ENCODE data around the gene KLHL13.
A peak's percentile ranks its signal among the peaks of the same experiment; 100 is the strongest.
"Not testable (repeated sequence)": the region's sequence is repeated elsewhere in the genome, so short reads cannot be mapped to it uniquely, and the experiment has no call there.

The KLHL13 gene, protein sequence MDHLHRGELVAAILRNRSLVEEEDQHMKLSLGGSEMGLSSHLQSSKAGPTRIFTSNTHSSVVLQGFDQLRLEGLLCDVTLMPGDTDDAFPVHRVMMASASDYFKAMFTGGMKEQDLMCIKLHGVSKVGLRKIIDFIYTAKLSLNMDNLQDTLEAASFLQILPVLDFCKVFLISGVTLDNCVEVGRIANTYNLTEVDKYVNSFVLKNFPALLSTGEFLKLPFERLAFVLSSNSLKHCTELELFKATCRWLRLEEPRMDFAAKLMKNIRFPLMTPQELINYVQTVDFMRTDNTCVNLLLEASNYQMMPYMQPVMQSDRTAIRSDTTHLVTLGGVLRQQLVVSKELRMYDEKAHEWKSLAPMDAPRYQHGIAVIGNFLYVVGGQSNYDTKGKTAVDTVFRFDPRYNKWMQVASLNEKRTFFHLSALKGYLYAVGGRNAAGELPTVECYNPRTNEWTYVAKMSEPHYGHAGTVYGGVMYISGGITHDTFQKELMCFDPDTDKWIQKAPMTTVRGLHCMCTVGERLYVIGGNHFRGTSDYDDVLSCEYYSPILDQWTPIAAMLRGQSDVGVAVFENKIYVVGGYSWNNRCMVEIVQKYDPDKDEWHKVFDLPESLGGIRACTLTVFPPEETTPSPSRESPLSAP

DNA sequence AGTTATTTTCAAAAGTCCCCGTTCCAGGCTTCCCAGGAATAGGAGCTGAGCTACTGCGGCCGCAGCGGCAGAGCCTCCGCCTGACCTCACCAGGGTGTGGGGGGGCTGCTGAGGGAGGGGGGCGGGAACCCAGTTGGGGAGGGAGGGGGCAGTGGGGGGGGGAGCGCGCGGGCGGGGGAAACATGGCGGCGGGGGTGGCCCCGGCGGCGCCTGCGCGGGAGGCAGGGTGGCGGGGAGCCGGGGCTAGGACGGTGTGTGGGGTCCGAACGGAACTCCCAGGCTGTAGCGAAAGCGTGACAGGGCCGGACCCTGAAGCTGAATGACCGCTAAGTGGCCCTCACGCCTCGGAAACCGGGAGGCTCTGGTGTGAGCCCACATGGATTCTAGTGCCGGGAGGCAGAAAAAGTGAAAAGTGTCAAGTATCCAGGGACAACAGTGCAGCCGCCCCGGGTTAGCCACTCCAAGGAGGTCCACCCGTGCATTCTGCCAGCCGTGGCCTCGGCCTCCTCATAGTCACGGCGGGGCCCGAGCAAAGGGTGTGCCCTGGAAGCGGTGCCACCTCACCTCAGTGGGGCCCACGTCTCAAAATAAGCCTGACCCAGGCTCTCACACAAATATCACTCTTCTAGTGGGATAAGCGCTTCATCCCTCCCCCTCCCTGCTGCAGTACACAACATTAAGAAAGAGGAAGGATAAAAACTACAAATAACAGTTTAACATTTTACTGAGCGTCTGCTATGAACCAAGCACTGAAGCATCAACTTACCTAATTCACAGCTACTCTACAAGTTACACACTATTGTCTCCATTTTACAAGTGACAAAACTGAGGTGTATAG is at the start of gene KLHL13:
Gene KLHL13, minus strand, starts transcription at position 98 of the 838 bp plus-strand sequence. CDS start 88,337 bp downstream, outside the sequence.
- peak; percentile 47 for DNase-seq

DNA sequence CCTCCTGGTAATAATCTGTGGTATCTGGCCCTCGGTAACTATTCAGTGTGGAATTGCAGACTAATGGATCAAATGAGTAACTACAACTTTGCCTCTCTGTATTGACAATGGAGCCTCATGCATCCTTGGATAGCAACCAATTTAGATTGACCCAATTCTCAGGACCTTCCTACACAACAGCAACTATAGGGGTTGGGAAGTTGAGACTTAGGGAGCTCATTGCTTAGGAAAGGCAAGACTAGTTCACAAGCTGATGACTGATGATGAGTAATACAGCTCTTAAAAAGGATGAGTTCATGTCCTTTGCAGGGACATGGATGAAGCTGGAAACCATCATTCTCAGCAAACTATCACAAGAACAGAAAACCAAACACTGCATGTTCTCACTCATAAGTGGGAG is 47.5 kb upstream of the KLHL13 start:
- no peak for DNase-seq

DNA sequence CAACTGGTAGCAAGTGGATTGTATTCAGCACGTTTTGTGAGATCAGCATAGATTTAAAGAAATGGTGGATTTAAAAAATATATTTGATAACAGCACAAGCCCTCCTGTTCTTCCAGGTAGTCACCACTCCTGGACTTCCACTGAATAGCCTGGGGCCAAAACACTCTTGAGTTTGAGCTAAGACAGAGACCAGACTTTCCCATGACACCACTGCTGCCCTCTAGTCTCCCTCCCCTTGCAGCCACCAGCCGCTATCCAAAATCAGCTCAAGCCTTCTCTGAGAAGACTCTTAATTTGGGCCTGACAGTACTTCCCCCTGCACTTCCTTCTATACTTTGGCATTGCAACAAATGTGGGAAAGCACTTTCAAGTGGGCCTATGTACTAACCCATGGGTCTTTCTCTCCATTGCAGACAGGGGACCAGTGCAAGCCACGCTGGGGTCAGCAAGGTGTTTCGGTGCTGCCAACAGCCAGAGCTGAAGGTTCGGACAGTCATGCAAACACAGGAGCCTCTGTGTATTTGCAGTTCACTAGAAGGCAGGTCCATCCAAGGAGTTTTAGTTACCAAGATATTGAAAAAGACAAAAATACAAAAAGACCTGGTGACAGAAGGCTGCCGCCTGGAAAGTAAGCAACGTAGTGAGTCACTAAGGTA is 40.5 kb upstream of the KLHL13 start:
- no peak for DNase-seq

DNA sequence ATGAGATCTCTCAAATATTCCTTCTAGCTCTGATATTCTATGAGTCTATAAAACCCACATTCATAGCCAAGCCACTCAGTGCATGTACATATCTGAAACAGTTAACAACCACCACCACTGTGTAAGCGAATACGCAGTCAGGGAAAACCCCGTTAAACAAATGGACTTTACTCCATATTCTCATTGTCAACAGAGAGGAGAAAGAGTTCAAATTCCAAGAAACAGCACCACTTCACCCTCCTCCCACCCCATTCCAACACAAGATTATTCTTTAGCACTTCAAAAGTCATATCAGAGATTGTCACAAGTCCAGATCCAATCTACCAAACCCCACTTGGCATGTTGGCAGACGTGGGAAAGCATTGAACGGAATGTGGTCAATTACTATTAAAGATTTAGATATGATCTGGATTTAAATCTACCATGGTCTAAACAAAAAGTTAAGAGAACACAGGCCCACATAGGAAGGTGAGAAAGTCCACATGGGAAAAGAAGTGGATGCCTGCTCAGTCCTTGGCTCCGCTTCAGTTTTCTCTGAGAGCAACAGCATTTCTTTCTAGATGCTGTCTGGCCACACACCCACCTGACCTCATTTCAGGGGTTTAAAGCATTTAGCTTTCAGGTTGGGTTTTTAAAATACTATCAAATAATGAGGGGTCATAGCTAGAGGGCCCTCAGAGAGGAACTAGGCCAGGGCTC is 39.8 kb upstream of the KLHL13 start:
- DNase-seq, result no peak

DNA sequence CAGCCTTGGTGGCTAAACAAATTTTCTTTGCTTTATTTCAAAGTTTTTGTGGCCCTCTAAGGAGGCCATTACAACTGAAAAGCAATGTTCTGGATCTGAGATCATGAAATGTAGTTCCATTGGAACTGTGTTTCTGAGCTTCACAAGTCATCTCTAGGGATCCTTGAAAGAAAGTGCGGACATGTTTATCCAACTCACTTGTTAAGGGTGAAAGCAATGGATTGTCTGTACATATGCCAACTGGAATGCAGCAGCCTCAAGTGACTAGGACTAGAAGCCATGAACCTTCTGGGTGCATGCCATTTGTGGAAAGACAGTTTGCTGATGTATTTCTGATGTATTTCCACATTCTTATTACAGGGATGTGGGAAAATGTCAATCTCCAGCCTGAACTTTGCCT is 36.7 kb upstream of the KLHL13 start:
- no peak for DNase-seq

DNA sequence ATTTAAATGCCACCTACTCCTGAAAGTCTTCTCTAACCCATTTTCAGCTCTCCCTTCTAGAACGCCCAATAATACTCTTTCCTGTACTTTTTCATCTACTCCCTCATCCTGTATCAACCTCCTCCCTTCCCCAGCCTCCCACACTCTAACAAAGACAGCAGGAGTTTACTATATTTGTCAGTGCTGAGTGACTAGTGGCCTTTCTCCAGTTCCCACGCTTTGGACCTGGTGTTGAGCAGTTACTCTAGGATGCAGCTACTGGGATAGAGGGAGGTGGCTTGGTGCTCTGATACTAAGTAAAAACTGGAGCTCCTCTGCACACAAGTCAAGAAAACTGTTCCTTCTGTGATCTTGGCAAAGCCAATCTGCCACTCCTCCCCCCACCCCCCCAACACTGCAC is 36.1 kb upstream of the KLHL13 start:
- no peak for DNase-seq

DNA sequence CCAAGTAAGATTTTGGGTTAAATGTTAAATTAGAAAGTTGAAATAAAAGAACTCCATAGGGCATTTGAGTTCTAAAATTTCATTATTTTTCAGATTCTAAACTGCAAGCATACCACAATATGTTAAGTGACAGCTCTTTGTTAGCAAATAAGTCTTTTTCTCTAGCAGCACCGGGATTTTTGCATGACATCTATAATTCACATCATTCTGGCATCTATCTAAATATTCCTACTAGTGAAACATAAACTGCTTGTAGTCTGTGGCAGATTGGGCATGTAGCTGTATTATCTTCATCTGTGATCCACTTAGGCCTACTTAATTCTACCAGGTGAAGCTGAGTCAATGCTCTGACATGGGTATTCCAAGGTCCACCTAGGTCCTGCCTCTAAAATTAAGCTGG is 32.1 kb upstream of the KLHL13 start:
- no peak for DNase-seq

DNA sequence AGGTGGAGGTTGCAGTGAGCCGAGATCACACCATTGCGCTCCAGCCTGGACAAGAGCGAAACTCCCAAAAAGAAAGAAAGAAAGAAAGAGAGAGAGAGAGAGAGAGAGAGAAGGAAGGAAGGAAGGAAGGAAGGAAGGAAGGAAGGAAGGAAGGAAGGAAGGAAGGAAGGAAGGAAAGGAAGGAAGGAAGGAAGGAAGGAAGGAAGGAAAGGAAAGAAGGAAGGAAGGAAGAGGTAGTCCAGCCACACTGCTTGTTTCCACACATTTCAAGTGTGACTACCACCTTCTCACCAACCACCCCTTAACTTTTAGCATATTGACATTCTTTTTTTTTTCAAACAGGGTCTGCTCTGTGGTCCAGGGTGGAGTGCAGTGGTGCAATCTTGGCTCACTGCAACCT is 31.2 kb upstream of the KLHL13 start:
- DNase-seq, result not testable (repeated sequence)

DNA sequence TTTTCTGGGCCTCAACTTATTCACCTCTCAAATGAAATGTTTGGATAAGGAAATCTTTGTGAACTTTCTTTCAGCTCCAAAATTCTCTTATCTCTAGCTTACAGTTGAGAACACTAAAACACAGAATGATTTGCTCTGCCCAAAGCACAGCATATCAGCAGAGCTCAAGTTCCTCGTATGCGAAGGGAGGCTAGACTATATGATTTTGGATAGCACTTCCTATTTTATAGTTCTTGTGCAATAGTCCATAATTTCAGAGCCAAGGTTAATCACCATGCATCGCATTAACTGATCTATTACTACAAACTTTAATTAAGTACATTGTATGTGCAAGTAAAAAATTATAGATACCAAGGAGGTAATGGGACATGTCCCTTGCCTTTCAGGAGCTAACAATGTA is 27.0 kb upstream of the KLHL13 start:
- DNase-seq, result peak; percentile 14

DNA sequence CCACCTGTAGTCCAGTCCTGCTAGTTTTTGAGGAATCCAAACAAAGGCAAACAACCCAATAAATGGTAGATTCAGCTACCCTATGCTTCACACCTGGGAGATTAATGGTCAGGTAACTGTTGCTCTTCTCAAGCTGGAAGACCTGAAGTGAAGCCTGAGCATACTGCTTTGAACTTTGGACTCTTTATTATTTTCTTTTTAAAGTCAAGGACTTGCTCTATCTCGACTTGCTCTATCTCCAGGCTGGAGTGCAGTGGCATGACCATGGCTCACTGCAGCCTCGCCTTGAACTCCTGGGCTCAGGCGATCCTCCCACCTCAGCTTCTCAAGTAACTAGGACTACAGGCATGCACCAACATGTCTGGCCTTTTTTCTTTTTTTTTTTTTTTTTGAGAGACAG is 14.7 kb upstream of the KLHL13 start:
- DNase-seq, result no peak

DNA sequence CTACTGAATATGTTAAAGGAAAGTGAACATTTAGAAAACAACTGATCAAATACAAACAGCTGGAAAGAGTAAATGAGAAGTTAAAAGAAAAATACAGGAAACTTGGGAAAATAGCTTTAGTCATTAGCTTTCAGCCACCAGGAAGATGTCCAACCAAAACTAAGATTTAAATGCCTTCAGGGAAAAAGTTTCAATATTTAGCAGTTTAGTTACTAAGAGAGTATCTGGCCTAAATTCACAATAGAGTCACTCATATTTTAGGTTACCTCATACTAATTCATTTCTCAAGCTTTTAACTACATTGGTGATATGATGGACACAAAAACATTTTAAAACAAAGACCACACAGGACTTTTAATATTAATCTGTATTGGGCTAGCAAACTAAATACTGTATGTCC is 13.1 kb upstream of the KLHL13 start:
- DNase-seq, result no peak

DNA sequence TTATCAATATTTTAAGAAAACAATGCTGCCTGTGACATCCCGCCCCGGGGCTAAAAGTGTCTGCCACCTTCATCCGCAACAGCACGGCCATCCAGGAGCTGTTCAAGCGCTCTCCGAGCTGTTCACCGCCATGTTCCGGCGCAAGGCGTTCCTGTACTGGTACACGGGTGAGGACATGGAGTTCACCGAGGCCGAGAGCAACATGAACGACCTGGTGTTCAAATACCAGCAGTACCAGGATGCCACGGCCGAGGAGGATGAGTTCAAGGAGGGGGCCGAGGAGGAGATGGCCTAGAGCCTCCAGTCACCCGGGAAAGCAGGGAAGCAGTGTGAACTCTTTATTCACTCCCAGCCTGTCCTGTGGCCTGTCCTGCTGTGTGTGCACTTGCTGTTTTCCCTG is 12.1 kb upstream of the KLHL13 start:
- no peak for DNase-seq

DNA sequence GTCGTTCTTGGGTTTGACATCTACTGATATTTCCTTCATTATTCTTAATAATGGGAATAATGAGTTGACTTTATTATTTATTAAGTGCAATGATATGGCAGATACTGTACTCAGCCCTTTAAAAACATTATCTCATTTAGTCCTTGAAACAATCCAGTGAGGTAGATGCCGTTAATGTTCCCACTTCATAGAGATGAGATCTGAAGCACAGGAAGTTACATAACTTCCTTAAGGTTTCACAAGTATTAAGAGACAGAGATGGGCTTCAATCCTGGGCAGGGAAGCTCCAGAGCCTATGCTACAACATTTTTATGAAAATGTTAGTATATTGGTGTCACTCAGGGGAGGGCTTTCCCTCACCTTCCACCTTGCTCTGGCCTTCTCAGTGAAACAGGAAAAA is 9.7 kb upstream of the KLHL13 start:
- DNase-seq, result peak; percentile 16

DNA sequence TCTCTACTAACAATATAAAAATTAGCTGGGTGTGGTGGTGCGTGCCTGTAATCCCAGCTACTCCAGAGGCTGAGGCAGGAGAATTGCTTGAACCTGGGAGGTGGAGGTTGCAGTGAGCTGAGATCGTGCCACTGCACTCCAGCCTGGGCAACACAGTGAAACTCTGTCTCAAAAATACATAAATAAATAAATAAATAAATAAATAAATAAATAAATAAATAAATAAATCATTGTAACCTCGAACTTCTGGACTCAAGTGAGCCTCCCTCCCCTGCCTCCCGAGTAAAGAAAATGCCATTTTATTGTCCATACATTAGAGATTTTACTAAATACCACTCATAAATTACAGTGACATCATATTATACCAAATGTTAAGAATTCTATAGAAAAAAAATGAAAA is 7.6 kb upstream of the KLHL13 start:
- not testable (repeated sequence) for DNase-seq

DNA sequence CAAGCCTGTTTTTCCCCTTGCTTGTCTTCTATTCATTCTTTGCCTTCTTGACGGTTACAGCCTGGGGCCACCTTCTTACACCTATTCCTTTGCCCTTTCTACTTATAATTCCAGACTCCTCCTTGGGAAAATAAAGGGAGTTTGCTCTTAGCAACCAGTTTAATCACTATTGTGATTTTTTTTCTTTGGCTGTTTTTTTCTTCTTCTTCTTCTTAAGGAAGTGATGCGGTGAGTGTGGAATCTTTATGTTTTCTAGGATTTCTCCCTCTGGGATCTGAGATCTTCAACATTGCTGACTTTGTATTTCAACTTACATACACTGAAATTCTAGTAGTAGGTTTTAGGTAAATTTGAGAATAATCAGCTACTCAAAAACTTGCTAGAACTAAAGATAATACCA is 1.1 kb upstream of the KLHL13 start:
- no peak for DNase-seq

DNA sequence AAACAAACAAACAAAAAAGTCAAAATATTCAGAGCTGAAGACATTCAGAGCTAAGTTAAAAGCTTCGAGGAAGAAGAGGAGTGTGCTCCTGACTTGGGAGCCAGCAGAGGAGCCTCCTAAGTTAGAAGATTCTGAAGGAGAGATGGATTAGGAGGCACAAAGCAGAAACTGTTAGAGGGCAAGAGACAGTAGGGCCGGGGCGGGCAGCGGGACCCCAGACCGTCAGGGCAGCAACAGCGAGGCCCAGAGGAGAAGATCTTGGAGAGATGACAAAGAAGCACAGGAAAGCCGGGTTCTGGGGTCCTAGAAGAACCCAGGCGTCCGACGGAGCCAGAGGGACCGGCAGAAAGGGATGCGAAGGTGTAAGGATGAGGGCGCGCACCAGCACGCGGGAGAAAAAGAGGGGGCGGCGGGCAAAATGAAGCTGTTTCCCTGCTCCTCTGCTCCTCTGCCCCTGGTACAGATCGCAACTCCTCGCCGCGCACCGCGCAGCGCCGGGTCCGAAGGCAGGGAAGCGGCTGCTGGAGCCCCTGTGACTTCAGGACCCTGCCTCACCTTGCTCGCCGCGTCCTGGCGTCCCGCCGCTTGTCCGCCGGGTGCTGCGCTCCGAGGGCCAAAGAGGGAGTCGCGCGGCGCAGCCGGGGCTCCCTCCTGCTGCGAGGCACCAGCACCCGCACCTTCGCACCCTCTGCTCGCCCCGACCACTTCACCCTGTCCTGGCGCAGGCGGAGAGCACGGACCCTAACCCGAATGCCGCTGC is 477 bp downstream of the KLHL13 start:
- peak; percentile 20 for DNase-seq

DNA sequence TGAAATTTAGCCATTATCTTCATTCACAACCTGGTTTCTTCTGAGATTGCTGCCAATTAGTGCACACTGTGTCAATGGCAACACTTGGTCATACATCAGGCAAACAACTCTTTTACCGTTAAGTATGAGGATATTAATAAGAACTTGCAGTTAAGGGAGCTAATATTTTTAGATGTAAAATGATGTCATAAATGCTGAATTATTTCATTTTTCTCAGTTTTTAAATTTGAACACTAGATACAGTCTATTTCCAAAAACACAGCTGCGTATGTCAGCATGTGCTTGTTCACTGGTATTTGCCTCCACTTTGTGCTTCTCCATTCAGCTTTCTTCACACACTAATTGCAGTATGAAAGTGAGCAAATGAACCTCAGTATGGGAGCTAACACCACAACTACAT is 1.6 kb downstream of the KLHL13 start:
- DNase-seq, result no peak

DNA sequence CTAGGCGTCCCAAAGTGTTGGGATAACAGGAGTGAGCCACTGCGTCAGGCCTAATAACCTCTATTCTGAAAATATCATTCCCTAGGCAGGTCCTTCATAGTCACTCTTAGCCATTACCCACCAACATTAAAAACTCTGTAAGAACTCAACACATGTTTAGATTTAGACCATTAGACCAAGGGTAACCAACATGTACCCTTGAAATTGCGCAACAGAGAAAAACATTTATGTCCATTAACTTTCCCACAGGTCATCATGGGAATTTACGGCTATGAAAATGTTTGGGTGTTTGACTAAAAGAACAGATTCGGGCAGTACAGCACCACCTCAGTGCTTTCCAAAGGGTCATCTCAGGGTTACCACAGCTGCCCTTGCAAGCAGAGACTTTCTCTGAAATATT is 7.5 kb downstream of the KLHL13 start:
- no peak for DNase-seq

DNA sequence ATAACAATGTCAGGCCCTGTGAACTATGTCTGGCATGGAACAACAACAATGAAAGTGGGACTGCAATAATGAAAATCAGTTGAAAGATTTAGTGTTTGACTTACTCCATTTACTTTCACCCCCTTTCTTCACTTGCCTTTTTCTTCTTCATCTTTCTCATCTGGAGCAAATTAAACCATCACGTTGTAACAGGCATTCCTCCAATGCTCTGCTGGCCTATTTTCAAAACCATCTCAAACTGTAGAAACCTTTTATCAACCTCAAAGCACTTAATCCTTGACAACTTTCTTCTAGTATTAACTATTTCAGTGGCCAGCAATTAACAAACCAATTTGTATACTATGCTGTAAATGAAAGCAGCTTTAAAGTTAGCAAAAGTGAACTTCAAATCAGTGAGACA is 8.3 kb downstream of the KLHL13 start:
- DNase-seq, result no peak

DNA sequence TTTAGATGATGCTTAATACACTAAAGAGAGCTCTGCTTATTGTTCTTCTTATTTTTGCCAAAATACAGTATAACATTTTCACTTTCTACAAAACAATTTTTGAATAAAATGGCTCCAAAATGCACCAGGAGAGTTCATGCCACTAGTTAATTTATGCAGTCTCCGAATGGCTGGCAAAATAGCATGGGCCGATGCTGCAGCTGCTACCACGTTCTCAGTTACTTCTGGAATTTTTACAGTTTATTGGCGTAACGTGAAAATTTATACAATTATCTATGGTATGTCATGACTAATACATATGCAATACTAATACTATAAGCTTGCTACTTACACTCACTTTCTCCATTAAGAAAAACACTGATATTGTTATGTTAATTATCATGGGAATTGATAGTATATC is 16.5 kb downstream of the KLHL13 start:
- no peak for DNase-seq

DNA sequence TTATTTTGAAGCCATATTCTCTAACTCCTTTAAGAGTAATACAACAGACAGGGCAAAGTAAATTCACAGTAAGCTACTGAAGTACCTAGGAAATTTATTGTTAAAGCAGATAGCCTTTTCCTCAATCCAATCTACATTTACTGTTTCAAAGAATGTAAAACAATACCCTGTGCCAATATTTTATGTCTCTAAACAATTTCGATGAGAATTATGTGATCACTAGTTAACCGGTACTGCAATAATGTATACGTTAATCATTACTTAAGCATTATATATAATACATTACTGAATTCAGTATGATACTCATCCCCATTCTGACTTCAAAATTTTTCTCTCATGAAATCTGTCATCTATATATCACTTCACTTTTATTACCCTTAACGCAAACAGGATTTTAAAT is 28.5 kb downstream of the KLHL13 start:
- no peak for DNase-seq

DNA sequence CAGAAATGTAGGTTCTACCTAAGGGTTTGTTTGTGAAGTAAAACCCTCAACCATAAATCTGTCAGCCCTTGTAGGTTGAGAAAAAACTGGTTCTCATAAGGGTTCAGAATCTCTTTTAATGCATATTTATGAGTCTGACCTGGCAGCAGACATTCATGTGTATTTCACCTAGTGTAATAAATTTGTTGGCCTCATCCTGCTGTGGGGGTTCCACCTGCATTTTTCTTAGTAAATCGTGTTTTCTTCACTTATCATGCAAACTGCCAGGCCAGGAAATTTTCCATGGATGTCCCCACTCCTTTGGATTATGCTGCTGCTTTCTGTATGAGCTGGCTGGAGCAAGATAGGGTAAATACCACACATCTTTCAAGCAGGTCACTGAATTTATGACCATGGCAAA is 42.4 kb downstream of the KLHL13 start:
- DNase-seq, result no peak

Measured in hematopoietic multipotent progenitor cell treated with erythropoietin and hydrocortisone succinate and interleukin-3 and kit ligand, for 6 days (in vitro differentiated cells).